BE2C (cell line): ENCODE results near the gene APBB1IP.
"Not testable (repeated sequence)": the region's sequence is repeated elsewhere in the genome, so short reads cannot be mapped to it uniquely, and the experiment has no call there.

Source experiments
- DNase-seq: peaks from one replicate; pipeline ENCODE4 v3.0.0-alpha.2; 2020
- H3K27me3 ChIP-seq: fragments of 250-450 bp; sonication (Bioruptor Pico); 2 replicates; pipeline ENCODE4 v1.5.1; 2020; ENCODE audit warnings: mild to moderate bottlenecking
- H3K36me3 ChIP-seq: fragments of 250-450 bp; sonication (Bioruptor Pico); 2 replicates; pipeline ENCODE4 v1.5.1; 2020; ENCODE audit warnings: mild to moderate bottlenecking
- H3K4me1 ChIP-seq: fragments of 250-450 bp; sonication (Bioruptor Pico); 2 replicates; pipeline ENCODE4 v1.5.1; 2020
- H3K4me3 ChIP-seq: 2 replicates; pipeline ENCODE4 v1.5.1; 2011; ENCODE audit warnings: low read depth, low read length
- H3K9me3 ChIP-seq: fragments of 250-450 bp; sonication (Bioruptor Pico); 2 replicates; pipeline ENCODE4 v1.5.1; 2020
- CTCF ChIP-seq: IDR thresholded peaks from 2 replicates; pipeline ENCODE4 v1.5.1; 2012; ENCODE audit warnings: mild to moderate bottlenecking, low read depth, low read length

Gene APBB1IP

GRCh38 chr10:26468291-26468690 is 30.1 kb downstream of the APBB1IP start:
- no peaks in the 10 kb centered on the region for H3K4me1 ChIP-seq
- H3K27me3 ChIP-seq: no peaks in the 10 kb centered on the region
- TF ChIP-seq CTCF: no peak
- H3K4me3 ChIP-seq: no peak overlapping the region
- no peak for DNase-seq
- no peaks in the 10 kb centered on the region for H3K9me3 ChIP-seq
- H3K36me3 ChIP-seq: no peaks in the 10 kb centered on the region

GRCh38 chr10:26468700-26469099 is 30.6 kb downstream of the APBB1IP start:
- TF ChIP-seq CTCF: no peak
- H3K4me1 ChIP-seq: no peaks in the 10 kb centered on the region
- no peaks in the 10 kb centered on the region for H3K27me3 ChIP-seq
- H3K4me3 ChIP-seq: no peak overlapping the region
- no peak for DNase-seq
- no peaks in the 10 kb centered on the region for H3K9me3 ChIP-seq
- no peaks in the 10 kb centered on the region for H3K36me3 ChIP-seq

- Histone ChIP-seq H3K9me3 (no peaks in the 10 kb centered on the region), H3K4me3 (no peak overlapping the region), H3K36me3 (no peaks in the 10 kb centered on the region), H3K4me1 (no peaks in the 10 kb centered on the region), H3K27me3 (no peaks in the 10 kb centered on the region)
- TF ChIP-seq CTCF: no peak
- DNase-seq: no peak
Observed at GRCh38 chr10:26472492-26472778, 34.3 kb downstream of the APBB1IP start.

- H3K27me3 ChIP-seq: no peaks in the 10 kb centered on the region
- TF ChIP-seq CTCF: no peak
- no peaks in the 10 kb centered on the region for H3K4me1 ChIP-seq
- H3K36me3 ChIP-seq: no peaks in the 10 kb centered on the region
- DNase-seq: no peak
- no peak overlapping the region for H3K4me3 ChIP-seq
- no peaks in the 10 kb centered on the region for H3K9me3 ChIP-seq
Observed at GRCh38 chr10:26474026-26474425, 35.9 kb downstream of the APBB1IP start.

GRCh38 chr10:26474845-26475244 is 36.7 kb downstream of the APBB1IP start:
- H3K27me3 ChIP-seq, H3K9me3 ChIP-seq, H3K36me3 ChIP-seq, H3K4me3 ChIP-seq, DNase-seq, H3K4me1 ChIP-seq: not testable (repeated sequence)

GRCh38 chr10:26475386-26475785 is 37.2 kb downstream of the APBB1IP start:
- Histone ChIP-seq H3K9me3 (no peaks in the 10 kb centered on the region), H3K36me3 (no peaks in the 10 kb centered on the region), H3K27me3 (no peaks in the 10 kb centered on the region), H3K4me3 (no peak overlapping the region), H3K4me1 (no peaks in the 10 kb centered on the region)
- no peak for TF ChIP-seq CTCF
- DNase-seq: no peak

GRCh38 chr10:26477501-26477900 is 39.4 kb downstream of the APBB1IP start:
- TF ChIP-seq CTCF: no peak
- H3K36me3 ChIP-seq: no peaks in the 10 kb centered on the region
- no peak for DNase-seq
- H3K4me3 ChIP-seq: no peak overlapping the region
- H3K4me1 ChIP-seq: no peaks in the 10 kb centered on the region
- no peaks in the 10 kb centered on the region for H3K9me3 ChIP-seq
- no peaks in the 10 kb centered on the region for H3K27me3 ChIP-seq
